MM.1S (cell line): ENCODE measurements around the gene EPB41.

Experiments used
- DNase-seq: peaks from one replicate; pipeline ENCODE4 v3.0.0-alpha.2; 2015
- H2AFZ ChIP-seq: fragments of 300-600 bp; sonication (generic); 2 replicates; pipeline ENCODE4 v1.6.0; 2016; ENCODE audit warnings: antibody characterized with exemption, low read length
- H3F3A ChIP-seq: fragments of 300-600 bp; sonication (generic); 2 replicates; pipeline ENCODE4 v1.6.1; 2016; ENCODE audit warnings: mild to moderate bottlenecking, antibody characterized with exemption, low read length, moderate library complexity, mixed read lengths; ENCODE audit not compliant: insufficient read depth
- H3K27ac ChIP-seq: fragments of 300-600 bp; sonication (generic); 2 replicates; pipeline ENCODE4 v1.5.1; 2016; ENCODE audit warnings: mild to moderate bottlenecking, low read length
- H3K27me3 ChIP-seq: fragments of 300-600 bp; sonication (generic); replicated peaks from 2 replicates; pipeline ENCODE4 v1.6.0; 2016; ENCODE audit warnings: low read length; ENCODE audit not compliant: insufficient read depth
- H3K36me3 ChIP-seq: fragments of 300-600 bp; sonication (generic); replicated peaks from 2 replicates; pipeline ENCODE4 v1.6.1; 2016; ENCODE audit warnings: mild to moderate bottlenecking, low read length, mixed read lengths; ENCODE audit not compliant: insufficient read depth
- H3K4me1 ChIP-seq: fragments of 300-600 bp; sonication (generic); 2 replicates; pipeline ENCODE4 v1.6.1; 2016; ENCODE audit warnings: low read length, mixed read lengths
- H3K4me2 ChIP-seq: fragments of 300-600 bp; sonication (generic); 2 replicates; pipeline ENCODE4 v1.6.0; 2016; ENCODE audit warnings: low read depth, low read length
- H3K4me3 ChIP-seq: fragments of 300-600 bp; sonication (generic); 2 replicates; pipeline ENCODE4 v1.5.1; 2016; ENCODE audit warnings: low read length, mixed read lengths
- H3K79me2 ChIP-seq: fragments of 300-600 bp; sonication (generic); 2 replicates; pipeline ENCODE4 v1.6.1; 2016; ENCODE audit warnings: mixed run types, low read length, mixed read lengths
- H3K9ac ChIP-seq: fragments of 300-600 bp; sonication (generic); 2 replicates; pipeline ENCODE4 v1.6.1; 2016; ENCODE audit warnings: low read length, mixed read lengths
- H3K9me2 ChIP-seq: fragments of 300-600 bp; sonication (generic); replicated peaks from 2 replicates; pipeline ENCODE4 v1.6.1; 2016; ENCODE audit warnings: mild to moderate bottlenecking, low read length, mixed read lengths; ENCODE audit not compliant: insufficient read depth
- H3K9me3 ChIP-seq: fragments of 300-600 bp; sonication (generic); replicated peaks from 2 replicates; pipeline ENCODE4 v1.6.1; 2016; ENCODE audit warnings: mild to moderate bottlenecking, low read length, mixed read lengths; ENCODE audit not compliant: insufficient read depth
- H4K20me1 ChIP-seq: fragments of 300-600 bp; sonication (generic); 2 replicates; pipeline ENCODE4 v1.6.1; 2016; ENCODE audit warnings: mild to moderate bottlenecking, low read length, moderate library complexity, mixed read lengths; ENCODE audit not compliant: insufficient read depth
- EZH2 ChIP-seq: fragments of 300-600 bp; sonication (generic); optimal IDR thresholded peaks from 2 replicates; pipeline ENCODE3; 2017; ENCODE audit warnings: low read depth, mild to moderate bottlenecking, antibody characterized with exemption, low read length, mixed read lengths
- EZH2phosphoT487 ChIP-seq: fragments of 300-600 bp; sonication (generic); IDR thresholded peaks from 2 replicates; pipeline ENCODE4 v1.6.1; 2018; ENCODE audit warnings: antibody characterized with exemption, low read length
- TF ChIP-seq, protein P1 (sequence below): fragments of 300-600 bp; sonication (generic); IDR thresholded peaks from 2 replicates; pipeline ENCODE4 v1.5.1; 2016; ENCODE audit warnings: antibody characterized with exemption, low read length, mixed read lengths

Gene EPB41

DNA sequence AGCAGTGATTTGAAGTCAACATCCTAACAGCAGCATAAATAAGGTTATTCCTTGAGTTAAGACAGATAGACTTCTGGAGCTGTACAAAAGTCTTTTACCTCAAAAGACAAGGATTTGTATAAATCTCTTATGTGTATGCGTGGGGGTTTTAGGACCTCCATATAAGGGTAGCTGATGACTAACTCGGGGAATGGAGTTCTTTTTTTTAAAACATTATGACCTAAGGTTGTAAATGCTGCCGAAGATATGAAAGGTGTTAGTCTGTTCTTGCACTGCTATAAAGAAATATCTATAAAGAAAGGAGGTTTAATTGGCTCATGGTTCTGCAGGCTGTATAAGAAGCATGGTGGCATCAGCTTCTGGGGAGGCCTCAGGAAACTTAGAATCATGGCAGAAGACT lies 90.4 kb downstream of the EPB41 start:
- TF ChIP-seq, protein P1, sequence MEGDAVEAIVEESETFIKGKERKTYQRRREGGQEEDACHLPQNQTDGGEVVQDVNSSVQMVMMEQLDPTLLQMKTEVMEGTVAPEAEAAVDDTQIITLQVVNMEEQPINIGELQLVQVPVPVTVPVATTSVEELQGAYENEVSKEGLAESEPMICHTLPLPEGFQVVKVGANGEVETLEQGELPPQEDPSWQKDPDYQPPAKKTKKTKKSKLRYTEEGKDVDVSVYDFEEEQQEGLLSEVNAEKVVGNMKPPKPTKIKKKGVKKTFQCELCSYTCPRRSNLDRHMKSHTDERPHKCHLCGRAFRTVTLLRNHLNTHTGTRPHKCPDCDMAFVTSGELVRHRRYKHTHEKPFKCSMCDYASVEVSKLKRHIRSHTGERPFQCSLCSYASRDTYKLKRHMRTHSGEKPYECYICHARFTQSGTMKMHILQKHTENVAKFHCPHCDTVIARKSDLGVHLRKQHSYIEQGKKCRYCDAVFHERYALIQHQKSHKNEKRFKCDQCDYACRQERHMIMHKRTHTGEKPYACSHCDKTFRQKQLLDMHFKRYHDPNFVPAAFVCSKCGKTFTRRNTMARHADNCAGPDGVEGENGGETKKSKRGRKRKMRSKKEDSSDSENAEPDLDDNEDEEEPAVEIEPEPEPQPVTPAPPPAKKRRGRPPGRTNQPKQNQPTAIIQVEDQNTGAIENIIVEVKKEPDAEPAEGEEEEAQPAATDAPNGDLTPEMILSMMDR: no peak
- TF ChIP-seq EZH2phosphoT487: no peak
- no peak overlapping the region for H2AFZ ChIP-seq
- no peaks in the 10 kb centered on the region for H3F3A ChIP-seq
- H3K27ac ChIP-seq: no peak overlapping the region
- no peaks in the 10 kb centered on the region; the same call in 1 of the 2 replicates for H4K20me1 ChIP-seq
- no peaks in the 10 kb centered on the region for H3K79me2 ChIP-seq
- H3K27me3 ChIP-seq: no peaks in the 10 kb centered on the region
- no peak for DNase-seq
- no peak overlapping the region for H3K4me2 ChIP-seq
- H3K9ac ChIP-seq: no peak overlapping the region
- no peaks in the 10 kb centered on the region for H3K9me3 ChIP-seq
- no peaks in the 10 kb centered on the region for H3K36me3 ChIP-seq
- H3K4me1 ChIP-seq: no peaks in the 10 kb centered on the region
- H3K4me3 ChIP-seq: no peak overlapping the region
- H3K9me2 ChIP-seq: no peaks in the 10 kb centered on the region

DNA sequence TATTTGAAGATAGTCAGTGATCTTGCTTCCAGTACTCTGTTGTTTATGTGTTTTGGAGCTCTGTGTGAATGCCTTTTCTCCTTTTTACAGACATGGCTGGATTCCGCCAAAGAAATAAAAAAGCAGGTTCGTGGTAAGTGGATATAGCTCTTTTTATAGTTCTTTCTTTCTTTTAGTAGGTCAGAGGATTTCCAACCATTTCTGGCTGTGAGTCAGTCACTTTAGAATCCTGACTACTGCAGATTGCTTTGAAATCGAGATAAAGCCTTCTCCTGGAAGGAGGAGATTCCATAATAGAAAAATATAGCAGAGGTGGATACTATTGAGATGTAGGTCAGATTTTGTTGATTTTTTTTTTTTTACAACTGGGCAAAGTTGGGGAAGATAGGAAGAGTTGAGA lies 97.4 kb downstream of the EPB41 start:
- no peak overlapping the region for H3K4me3 ChIP-seq
- H3K9me3 ChIP-seq: no peaks in the 10 kb centered on the region
- H3K27me3 ChIP-seq: no peaks in the 10 kb centered on the region
- no peak overlapping the region for H3K27ac ChIP-seq
- H3K79me2 ChIP-seq: no peaks in the 10 kb centered on the region
- no peak for DNase-seq
- H3K4me2 ChIP-seq: no peak overlapping the region
- no peak overlapping the region for H2AFZ ChIP-seq
- H3K9ac ChIP-seq: no peak overlapping the region
- TF ChIP-seq EZH2 (no peak), EZH2phosphoT487 (no peak)
- TF ChIP-seq, protein P1: no peak
- H3K9me2 ChIP-seq: no peaks in the 10 kb centered on the region
- H3F3A ChIP-seq: no peaks in the 10 kb centered on the region
- no peaks in the 10 kb centered on the region for H3K36me3 ChIP-seq
- H3K4me1 ChIP-seq: no peaks in the 10 kb centered on the region
- no peaks in the 10 kb centered on the region for H4K20me1 ChIP-seq

DNA sequence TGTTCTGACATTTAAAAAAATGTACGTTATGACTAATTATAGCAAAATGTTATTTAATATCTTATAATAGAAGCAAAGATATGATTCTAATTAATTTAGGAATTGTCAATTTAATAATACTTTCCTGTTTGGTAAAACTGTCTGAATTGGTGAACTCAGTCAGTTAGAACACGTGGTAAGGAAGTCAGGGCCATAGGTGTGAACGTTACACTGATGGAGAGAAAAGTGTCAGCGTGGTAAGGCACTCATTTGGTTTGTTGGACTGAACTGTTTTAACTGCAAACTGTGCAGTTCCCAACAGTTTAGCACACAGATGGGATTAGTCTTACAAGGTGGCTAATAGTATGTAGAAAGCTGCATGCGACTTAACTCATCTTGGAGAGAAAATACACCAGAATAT lies 102.9 kb downstream of the EPB41 start:
- Histone ChIP-seq H3K36me3 (no peaks in the 10 kb centered on the region), H3K27me3 (no peaks in the 10 kb centered on the region), H3F3A (no peaks in the 10 kb centered on the region), H3K27ac (no peak overlapping the region), H2AFZ (no peak overlapping the region), H3K9me3 (no peaks in the 10 kb centered on the region), H3K4me1 (no peaks in the 10 kb centered on the region), H3K4me2 (no peak overlapping the region), H3K9ac (no peak overlapping the region), H3K79me2 (no peaks in the 10 kb centered on the region), H3K4me3 (no peak overlapping the region), H3K9me2 (no peaks in the 10 kb centered on the region), H4K20me1 (no peaks in the 10 kb centered on the region)
- TF ChIP-seq, protein P1: no peak
- TF ChIP-seq EZH2phosphoT487 (no peak), EZH2 (no peak)
- no peak for DNase-seq
